A673 (cell line): ENCODE results near the gene TNC.

ENCODE experiments used
- CTCF ChIP-seq: fragments of 300-800, 200-600 bp; sonication (generic); conservative IDR thresholded peaks from 2 replicates; pipeline ENCODE4 v1.5.1; 2017; ENCODE audit warnings: low read depth, mild to moderate bottlenecking, antibody characterized with exemption, low read length, moderate library complexity, mixed read lengths
- EZH2 ChIP-seq: fragments of 200-600 bp; sonication (generic); IDR thresholded peaks from 2 replicates; pipeline ENCODE4 v1.6.1; 2017; ENCODE audit warnings: borderline replicate concordance, low read depth, mild to moderate bottlenecking, mixed read lengths, antibody characterized with exemption, low read length; ENCODE audit not compliant: poor library complexity, severe bottlenecking

- TF ChIP-seq CTCF (no peak), EZH2 (no peak)
These were observed 95.1 kb downstream of the TNC start for GRCh38 chr9:115022760-115023434.
